Calu3 (cell line): ENCODE data around the gene CHD1L. TPM values are rescaled to one million over a fixed set of nuclear protein-coding genes. Genes with fewer than 3 reads are reported as not detected.
"Not testable (repeated sequence)": the region's sequence is repeated elsewhere in the genome, so short reads cannot be mapped to it uniquely, and the experiment has no call there.

Source experiments
- BruUV-seq: library from RNA; stranded (reverse); fragments of 400-500 nt; replicated peaks from 2 replicates; lab custom pipeline; 2021; lab: Mats Ljungman, UMichigan
- CTCF ChIA-PET: fragments of 300-600 bp; sonication (Branson Sonifier 250); formaldehyde crosslinking; loops from one replicate; lab custom pipeline; 2022; ENCODE audit warnings: antibody characterized with exemption; lab: Charles Lee
- DNase-seq: peaks from one replicate; pipeline ENCODE4 v3.0.0; 2022
- H3K27ac Mint-ChIP-seq: one replicate; pipeline ENCODE4 v1.8.0; 2022; ENCODE audit warnings: mixed read lengths; ENCODE audit not compliant: unreplicated experiment
- H3K27me3 Mint-ChIP-seq: one replicate; pipeline ENCODE4 v1.8.0; 2022; ENCODE audit warnings: mixed read lengths; ENCODE audit not compliant: unreplicated experiment
- H3K36me3 Mint-ChIP-seq: one replicate; pipeline ENCODE4 v1.8.0; 2022; ENCODE audit warnings: mild to moderate bottlenecking, moderate library complexity, mixed read lengths; ENCODE audit not compliant: insufficient read depth, unreplicated experiment
- H3K4me1 Mint-ChIP-seq: one replicate; pipeline ENCODE4 v1.8.0; 2022; ENCODE audit warnings: mild to moderate bottlenecking, low read depth, mixed read lengths; ENCODE audit not compliant: unreplicated experiment
- H3K4me3 Mint-ChIP-seq: one replicate; pipeline ENCODE4 v1.8.0; 2022; ENCODE audit warnings: mild to moderate bottlenecking, low read depth, moderate library complexity, mixed read lengths; ENCODE audit not compliant: unreplicated experiment
- H3K9me3 Mint-ChIP-seq: one replicate; pipeline ENCODE4 v1.8.0; 2022; ENCODE audit warnings: low read depth, mixed read lengths; ENCODE audit not compliant: unreplicated experiment
- intact Hi-C: fragments of 100-400 bp; cut with micrococcal nuclease; formaldehyde crosslinking; loops from one replicate; pipeline ENCODE4 v1.10.0; 2022; ENCODE audit not compliant: unreplicated experiment
- total RNA-seq: library from RNA; stranded (reverse); gene quantifications from 2 replicates; pipeline ENCODE4 v1.2.3, GENCODE V29; 2022
- TF ChIP-seq, protein P1 (sequence below): fragments of 200-600 bp; IDR thresholded peaks from one replicate; pipeline ENCODE4 v1.8.0; 2022; ENCODE audit warnings: antibody characterized with exemption; ENCODE audit not compliant: unreplicated experiment

Gene CHD1L
- total RNA-seq, 1 experiment from 2014 or later = 34.2 TPM

DNA sequence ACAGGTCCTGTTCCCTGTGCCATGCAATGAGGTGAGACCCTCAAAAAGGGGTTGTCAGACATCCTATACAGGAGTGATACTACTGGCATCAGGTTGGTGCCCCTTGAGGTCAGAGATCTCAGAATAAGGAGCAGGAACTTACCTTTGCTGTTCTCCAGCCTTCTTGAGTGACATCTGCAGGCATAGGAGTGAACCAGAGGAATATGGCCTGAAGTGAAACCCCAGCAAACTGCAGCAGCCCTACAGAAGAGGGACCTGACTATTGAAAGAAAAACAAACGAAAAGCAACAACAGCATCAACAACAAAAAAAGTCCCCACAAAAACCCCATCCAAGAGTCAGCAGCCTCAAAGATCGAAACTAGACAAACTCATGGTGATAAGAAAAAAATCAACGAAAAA lies 74.5 kb downstream of the CHD1L start:
- DNase-seq = no peak
- Mint-ChIP-seq H3K9me3 (no peaks in the 10 kb centered on the region), H3K27ac (no peak overlapping the region), H3K36me3 (no peaks in the 10 kb centered on the region), H3K4me3 (no peak overlapping the region), H3K4me1 (no peaks in the 10 kb centered on the region), H3K27me3 (no peaks in the 10 kb centered on the region)
- intact Hi-C loops = no loop called here
- TF ChIP-seq, protein P1, sequence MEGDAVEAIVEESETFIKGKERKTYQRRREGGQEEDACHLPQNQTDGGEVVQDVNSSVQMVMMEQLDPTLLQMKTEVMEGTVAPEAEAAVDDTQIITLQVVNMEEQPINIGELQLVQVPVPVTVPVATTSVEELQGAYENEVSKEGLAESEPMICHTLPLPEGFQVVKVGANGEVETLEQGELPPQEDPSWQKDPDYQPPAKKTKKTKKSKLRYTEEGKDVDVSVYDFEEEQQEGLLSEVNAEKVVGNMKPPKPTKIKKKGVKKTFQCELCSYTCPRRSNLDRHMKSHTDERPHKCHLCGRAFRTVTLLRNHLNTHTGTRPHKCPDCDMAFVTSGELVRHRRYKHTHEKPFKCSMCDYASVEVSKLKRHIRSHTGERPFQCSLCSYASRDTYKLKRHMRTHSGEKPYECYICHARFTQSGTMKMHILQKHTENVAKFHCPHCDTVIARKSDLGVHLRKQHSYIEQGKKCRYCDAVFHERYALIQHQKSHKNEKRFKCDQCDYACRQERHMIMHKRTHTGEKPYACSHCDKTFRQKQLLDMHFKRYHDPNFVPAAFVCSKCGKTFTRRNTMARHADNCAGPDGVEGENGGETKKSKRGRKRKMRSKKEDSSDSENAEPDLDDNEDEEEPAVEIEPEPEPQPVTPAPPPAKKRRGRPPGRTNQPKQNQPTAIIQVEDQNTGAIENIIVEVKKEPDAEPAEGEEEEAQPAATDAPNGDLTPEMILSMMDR = no peak
- CTCF ChIA-PET = no interaction called here
- no TSS peak for BruUV-seq

DNA sequence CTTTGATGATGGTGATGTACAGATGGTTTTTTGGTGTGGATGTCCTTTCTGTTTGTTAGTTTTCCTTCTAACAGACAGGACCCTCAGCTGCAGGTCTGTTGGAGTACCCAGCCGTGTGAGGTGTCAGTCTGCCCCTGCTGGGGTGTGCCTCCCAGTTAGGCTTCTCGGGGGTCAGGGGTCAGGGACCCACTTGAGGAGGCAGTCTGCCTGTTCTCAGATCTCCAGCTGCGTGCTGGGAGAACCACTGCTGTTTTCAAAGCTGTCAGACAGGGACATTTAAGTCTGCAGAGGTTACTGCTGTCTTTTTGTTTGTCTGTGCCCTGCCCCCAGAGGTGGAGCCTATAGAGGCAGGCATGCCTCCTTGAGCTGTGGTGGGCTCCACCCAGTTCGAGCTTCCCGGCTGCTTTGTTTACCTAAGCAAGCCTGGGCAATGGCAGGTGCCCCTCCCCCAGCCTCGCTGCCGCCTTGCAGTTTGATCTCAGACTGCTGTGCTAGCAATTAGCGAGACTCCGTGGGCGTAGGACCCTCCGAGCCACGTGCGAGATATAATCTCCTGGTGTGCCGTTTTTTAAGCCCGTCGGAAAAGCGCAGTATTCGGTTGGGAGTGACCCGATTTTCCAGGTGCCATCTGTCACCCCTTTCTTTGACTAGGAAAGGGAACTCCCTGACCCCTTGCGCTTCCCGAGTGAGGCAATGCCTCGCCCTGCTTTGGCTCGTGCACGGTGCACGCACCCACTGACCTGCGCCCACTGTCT lies 84.6 kb downstream of the CHD1L start:
- intact Hi-C loops, H3K9me3 Mint-ChIP-seq, H3K27me3 Mint-ChIP-seq, BruUV-seq, CTCF ChIA-PET, DNase-seq, H3K4me1 Mint-ChIP-seq, H3K4me3 Mint-ChIP-seq, H3K36me3 Mint-ChIP-seq, H3K27ac Mint-ChIP-seq: not testable (repeated sequence)

DNA sequence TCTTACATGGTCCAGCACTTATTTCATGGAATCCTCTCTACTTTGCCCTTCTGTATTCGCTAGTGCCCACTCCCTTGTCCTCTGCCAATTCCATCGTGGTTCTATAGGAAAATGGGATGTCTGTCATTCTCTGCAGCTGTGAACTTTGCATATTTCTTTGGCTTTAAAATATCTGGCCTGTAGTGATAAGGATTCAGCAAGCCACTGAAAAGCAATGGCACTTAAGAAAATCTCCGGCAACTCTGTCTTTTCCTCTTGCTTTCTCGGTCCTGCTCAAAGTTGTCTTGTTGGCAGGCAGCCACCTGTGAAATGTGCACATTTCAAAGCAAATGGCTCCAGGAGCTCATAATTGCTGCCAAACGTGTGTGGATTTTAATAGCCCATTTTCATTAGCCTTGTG lies 91.8 kb downstream of the CHD1L start:
- Mint-ChIP-seq H3K4me3 (no peak overlapping the region), H3K27ac (no peak overlapping the region), H3K4me1 (no peaks in the 10 kb centered on the region), H3K9me3 (peaks cover 1% of the 10 kb centered on the region), H3K27me3 (peaks cover 58% of the 10 kb centered on the region), H3K36me3 (no peaks in the 10 kb centered on the region)
- BruUV-seq = no TSS peak
- TF ChIP-seq, protein P1 = no peak
- CTCF ChIA-PET = no interaction called here
- no peak for DNase-seq
- intact Hi-C loops = no loop called here

DNA sequence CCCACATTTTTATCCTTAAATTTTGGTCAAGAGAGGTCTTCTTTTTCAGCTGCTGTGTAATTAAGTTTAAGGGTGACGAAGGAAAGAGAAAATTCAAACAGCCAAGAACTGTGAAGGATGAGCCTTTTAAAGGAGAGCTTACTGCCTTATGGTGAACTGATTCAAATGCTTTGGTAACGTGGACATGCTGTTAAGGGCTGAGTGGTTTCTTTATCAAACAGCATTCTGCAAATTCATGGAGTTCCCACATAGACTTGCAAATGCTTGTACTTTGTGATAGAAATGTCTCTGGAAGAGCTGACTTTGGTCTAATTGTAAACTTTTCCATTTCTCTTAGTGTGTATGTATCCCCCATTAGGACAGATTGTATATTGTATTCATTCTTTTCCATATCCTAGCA lies 93.8 kb downstream of the CHD1L start:
- Mint-ChIP-seq H3K4me1 (no peaks in the 10 kb centered on the region), H3K9me3 (no peaks in the 10 kb centered on the region), H3K36me3 (no peaks in the 10 kb centered on the region), H3K4me3 (no peak overlapping the region), H3K27ac (no peak overlapping the region), H3K27me3 (peaks cover 66% of the 10 kb centered on the region)
- TF ChIP-seq, protein P1 = no peak
- intact Hi-C loops = no loop called here
- no TSS peak for BruUV-seq
- CTCF ChIA-PET = no interaction called here
- DNase-seq = no peak

DNA sequence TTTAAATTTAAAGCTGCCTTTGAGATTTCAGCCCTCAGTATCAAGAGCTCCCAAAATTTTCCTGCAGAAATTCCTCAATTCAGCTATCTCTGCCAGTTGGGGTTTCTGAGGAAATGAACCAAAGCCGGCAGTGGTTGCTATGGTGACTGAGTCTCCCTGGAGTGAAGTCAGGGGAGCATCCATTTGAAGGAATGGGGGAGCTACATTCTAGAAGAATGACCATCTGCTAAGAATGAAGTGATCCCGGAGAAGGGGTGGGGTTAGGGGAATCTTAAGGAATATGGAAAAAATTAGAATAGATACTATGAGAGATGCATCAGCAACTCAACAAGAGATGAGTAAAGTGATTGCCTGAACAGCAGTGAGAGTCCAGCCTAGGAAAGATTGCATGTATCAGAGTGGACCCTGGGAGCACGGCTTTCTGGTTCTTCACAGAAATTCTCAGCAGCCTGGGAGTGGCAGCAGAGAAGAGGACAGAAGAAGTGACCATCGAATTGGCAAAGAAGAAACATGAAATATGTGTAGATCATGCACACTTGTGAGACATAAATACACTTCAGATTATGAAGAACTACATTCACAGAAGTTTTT lies 94.7 kb downstream of the CHD1L start:
- CTCF ChIA-PET = no interaction called here

More for the DNA sequence above, 94.7 kb downstream of the CHD1L start:
- Mint-ChIP-seq H3K27ac (no peak overlapping the region), H3K4me1 (no peaks in the 10 kb centered on the region), H3K4me3 (no peak overlapping the region), H3K9me3 (no peaks in the 10 kb centered on the region), H3K27me3 (peaks cover 73% of the 10 kb centered on the region), H3K36me3 (no peaks in the 10 kb centered on the region)
- DNase-seq = no peak
- TF ChIP-seq, protein P1 = no peak
- no TSS peak for BruUV-seq
- intact Hi-C loops = no loop called here
